Cardiac fibroblast (primary cell): ENCODE results near the gene C2CD4C.
"Not testable (repeated sequence)": the region's sequence is repeated elsewhere in the genome, so short reads cannot be mapped to it uniquely, and the experiment has no call there.

Experiments used
- DNase-seq, 2 donors: peaks; one replicate each; pipeline versions ENCODE4 v3.0.0 to v3.0.0-alpha.2; 2010; ENCODE audit warnings: low read depth in 2 of 2
- H3K4me3 ChIP-seq, 2 donors: replicated peaks in 1 of 2; 1 replicate in 1 of 2; 2 replicates in 1 of 2; pipeline ENCODE4 v1.5.1; 2011; ENCODE audit warnings: low read depth in 2 of 2, low read length in 2 of 2, mild to moderate bottlenecking in 2 of 2, moderate library complexity in 1 of 2
- TF ChIP-seq, protein P1 (sequence below): IDR thresholded peaks from one replicate; pipeline ENCODE4 v1.5.1; 2011; ENCODE audit warnings: low read depth, mild to moderate bottlenecking, low read length, inconsistent platforms

C2CD4C gene

GRCh38 chr19:364496-365287, 44.3 kb downstream of the C2CD4C start:
- H3K4me3 ChIP-seq, result no peak overlapping the region
- TF ChIP-seq, protein P1, sequence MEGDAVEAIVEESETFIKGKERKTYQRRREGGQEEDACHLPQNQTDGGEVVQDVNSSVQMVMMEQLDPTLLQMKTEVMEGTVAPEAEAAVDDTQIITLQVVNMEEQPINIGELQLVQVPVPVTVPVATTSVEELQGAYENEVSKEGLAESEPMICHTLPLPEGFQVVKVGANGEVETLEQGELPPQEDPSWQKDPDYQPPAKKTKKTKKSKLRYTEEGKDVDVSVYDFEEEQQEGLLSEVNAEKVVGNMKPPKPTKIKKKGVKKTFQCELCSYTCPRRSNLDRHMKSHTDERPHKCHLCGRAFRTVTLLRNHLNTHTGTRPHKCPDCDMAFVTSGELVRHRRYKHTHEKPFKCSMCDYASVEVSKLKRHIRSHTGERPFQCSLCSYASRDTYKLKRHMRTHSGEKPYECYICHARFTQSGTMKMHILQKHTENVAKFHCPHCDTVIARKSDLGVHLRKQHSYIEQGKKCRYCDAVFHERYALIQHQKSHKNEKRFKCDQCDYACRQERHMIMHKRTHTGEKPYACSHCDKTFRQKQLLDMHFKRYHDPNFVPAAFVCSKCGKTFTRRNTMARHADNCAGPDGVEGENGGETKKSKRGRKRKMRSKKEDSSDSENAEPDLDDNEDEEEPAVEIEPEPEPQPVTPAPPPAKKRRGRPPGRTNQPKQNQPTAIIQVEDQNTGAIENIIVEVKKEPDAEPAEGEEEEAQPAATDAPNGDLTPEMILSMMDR, result no peak
- no peak for DNase-seq

- no peak for DNase-seq
- TF ChIP-seq, protein P1, result no peak
- no peak overlapping the region for H3K4me3 ChIP-seq
Observed at GRCh38 chr19:362683-363082, 46.3 kb downstream of the C2CD4C start.

DNA sequence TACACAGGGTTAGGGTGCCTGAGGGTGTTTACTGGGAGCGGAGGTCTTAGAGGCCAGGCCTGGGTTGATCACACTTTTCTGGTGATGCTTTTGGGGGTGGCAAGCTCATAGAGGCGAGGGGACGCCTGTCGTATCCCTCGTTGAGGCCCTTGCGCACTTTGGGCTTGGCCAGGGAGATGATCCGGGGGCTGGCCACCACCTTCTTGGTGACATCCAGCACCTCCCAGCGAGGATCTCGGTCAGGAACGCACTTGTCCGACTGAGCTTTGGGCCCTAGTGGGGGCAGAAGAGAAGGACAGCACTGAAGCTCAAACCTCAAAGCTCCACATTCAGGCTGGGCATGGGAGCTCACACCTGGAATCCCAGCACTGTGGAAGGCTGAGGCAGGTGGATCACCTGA, 46.8 kb downstream of the C2CD4C start:
- H3K4me3 ChIP-seq, result no peak overlapping the region
- no peak for DNase-seq
- TF ChIP-seq, protein P1, result no peak

DNA sequence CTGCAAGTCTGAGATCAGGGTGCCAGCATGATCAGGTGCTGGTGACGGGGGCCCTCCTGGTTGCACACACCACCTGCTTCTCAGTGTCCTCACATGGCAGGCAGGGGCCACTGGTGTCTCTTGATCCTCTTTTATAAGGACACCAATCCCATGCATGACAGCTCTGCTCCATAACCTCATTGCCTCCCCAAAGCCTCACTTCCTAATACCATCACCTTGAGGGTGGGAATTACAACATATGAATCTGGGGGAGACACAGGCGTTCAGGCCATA, 49.4 kb downstream of the C2CD4C start:
- no peak for DNase-seq
- TF ChIP-seq, protein P1, result no peak
- H3K4me3 ChIP-seq, result no peak overlapping the region

- DNase-seq, H3K4me3 ChIP-seq: not testable (repeated sequence)
Observed at GRCh38 chr19:355536-355935, 53.4 kb downstream of the C2CD4C start.
